ENCODE data around the gene MYO5B.
A peak's percentile ranks its signal among the peaks of the same experiment; 100 is the strongest.

Gene MYO5B

DNA sequence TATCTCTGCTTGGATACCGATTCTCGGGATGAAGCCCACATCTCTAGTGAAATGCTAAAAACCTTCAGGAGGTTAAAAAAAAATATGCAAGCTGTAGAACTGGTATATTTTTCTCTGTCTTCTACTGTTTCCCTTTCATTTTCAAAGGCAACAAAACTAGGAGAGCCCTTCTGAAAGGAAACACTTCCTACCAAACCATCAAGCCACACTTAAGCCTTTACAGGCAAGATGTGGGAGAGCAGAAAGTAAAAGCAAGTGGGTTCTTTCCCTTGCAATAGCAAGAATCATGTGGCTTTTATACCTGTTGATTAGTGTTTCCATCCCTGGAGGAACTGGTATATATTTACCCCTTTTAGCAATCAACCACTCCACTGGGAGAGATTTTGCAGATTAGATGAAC lies 233.7 kb downstream of the MYO5B start:
- DNase-seq, result no peak

DNA sequence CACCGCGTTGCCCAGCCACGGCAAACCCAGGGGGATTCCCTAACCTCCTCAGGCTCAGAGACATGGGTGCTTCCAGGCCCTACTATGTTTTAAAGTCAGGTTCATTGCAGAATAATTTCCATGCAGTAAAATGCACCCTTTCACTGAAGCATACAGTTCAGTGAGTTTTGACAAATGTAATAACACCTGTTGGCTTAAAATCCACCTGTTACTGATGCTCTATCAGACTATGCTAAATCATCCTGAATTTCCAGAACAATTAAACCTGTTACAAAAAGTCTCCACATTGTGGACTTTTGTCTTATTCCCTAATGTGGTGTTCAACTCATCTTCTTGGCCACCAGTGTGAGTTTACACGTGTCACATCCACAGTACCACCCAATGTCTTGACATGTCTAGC lies 234.6 kb downstream of the MYO5B start:
- no peak for DNase-seq

DNA sequence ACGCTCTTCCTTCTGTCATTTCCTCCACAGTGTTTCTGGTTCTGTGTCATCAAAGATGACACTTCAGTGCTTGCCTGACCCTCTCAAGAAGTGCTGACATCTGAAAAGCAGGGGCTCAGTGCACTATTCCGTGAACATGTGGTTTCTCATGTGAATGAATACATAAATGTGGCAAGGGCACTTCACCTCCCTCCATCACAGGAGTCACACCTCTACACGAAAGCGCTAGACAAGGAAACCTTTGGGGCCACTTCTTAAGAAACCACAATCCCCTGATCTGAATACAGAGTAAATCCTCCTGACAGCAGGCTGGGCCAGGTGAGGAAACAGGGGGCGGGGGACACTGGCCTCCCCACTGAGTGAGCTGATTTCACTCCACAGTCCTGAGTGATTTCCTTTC lies 235.8 kb downstream of the MYO5B start:
- peak; percentile 9 for DNase-seq

DNA sequence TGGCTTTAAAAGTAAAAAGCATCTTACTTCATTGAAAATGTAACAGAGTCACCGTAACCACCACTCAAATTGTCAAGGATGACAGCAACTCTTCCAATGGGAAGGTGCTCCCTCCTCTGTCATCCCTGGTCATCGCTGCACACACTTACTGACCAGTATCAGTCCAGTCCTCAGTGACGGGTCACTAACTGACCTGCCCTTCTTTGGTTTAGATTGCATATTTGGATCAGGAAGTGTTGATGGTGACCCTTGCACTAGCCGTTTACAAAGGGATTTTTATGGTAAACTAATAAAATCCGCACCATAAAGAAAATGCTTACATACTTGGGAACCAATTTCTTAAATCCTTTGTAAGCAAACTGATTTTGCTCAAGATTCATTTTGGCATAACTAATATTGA lies 239.7 kb downstream of the MYO5B start:
- DNase-seq, result no peak

DNA sequence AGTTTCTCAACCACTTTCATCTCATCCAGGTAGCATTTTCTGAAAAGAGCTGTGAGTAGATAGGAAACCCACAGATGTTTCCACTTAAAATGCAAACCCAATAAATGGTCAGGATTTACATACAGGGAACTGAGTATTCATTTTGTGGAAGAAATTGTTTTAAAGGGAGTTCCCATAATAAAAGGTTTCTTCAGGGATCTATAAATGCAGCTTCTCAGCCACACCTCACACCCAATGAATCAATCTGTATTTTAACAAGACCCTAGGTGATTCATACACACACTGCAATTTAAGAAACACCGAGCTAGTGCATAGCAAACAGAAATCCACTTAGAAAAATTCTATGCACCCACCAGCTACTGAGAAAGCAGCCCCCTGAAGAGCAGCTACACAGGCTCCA lies 241.6 kb downstream of the MYO5B start:
- no peak for DNase-seq

DNA sequence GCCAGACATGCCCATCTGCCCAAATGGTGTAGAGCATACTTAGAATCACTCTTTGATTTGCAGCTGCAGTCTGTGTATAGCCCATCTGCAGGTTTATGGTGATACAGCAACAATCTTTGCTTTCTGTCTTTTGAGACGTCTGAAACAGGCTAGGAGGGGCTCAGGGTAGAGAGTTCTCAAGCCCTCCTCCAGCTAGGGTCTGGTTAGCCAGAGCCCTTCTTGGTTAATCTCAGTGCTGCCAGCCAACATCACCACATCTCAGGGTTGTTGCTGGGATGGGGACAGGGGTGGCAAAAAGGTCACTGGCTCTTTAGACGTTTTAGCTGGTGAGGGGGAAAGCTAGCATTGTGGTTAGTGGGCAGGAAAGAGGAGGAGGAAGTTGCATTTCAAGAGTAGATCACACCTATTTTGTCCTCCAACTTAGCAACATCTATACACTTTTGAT lies 245.0 kb downstream of the MYO5B start:
- peak; percentile 19 for DNase-seq

DNA sequence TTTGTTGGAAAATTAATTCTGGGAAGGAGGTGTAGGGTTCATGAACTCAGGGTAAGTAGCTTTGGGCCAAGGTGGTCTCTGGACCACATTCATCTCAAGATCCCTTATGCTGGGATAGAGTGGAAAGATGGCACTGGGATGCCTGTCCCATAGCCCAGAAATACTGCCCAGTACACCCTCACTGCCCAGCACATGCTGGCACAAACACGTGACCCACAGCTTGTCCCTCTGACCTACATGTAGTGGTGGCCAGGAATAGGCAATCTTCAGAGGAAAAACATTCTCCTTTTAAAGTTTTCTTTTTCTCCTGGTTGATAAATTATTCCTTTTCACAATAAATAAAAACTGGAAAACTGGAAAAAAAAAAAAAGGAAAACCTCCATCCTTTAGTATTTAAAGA lies 246.0 kb downstream of the MYO5B start:
- DNase-seq, result no peak

DNA sequence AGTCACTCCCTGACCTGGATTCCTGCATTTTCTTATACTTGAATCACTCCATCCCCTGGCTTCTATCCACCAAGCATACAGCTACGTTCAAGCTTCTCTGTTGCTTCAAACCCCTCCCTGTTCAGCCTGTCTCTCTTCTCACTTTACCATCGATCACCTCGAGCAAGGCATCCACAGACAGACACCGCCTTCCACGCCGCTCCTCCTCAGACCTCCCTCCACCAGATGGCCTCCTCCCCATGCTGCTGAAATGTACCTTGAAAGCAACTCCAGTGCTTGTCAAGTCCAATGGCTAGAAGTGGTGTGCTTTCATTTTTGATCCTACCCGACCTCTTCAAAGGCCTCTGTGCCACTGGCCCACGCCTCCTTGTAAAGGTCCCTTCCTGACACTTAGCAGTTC lies 250.3 kb downstream of the MYO5B start:
- peak; percentile 25 for DNase-seq

DNA sequence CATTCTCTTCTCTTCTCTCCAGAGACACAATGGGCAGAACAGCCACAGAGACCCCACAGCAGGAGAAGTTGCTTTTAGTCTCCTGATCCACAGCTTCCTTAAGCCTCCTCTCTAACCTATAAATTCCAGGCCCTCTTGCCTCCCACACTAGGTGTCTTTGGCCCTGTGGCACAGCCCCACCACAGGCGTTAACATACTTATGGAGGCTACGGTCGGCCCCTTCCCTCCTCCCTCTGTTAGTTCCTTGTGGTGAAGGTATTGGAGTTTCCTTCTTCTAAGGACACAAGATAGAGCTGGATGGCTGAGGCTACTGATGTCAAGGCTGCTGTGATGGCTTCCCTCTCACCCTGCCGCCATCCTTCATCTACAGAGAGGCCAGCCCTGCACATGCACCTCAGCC lies 258.1 kb downstream of the MYO5B start:
- DNase-seq, result no peak

DNA sequence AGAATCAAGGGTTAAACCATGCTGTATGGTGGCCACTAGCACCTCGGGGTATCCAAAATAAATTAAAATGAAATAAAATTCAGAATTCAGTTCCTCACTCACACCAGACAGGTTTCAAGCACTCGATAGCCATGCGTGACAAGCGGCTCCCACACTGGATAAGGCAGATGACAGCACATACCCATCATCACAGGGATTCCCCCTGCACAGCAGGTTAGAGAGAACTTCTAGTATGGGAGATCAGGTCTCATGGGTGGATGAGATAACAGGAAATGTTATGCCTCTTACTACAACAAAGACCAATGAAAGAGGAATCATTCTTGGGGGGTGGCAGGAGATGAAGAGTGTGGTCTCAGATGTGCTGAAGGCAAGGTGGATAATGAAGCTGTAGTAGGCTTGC lies 259.7 kb downstream of the MYO5B start:
- no peak for DNase-seq

DNA sequence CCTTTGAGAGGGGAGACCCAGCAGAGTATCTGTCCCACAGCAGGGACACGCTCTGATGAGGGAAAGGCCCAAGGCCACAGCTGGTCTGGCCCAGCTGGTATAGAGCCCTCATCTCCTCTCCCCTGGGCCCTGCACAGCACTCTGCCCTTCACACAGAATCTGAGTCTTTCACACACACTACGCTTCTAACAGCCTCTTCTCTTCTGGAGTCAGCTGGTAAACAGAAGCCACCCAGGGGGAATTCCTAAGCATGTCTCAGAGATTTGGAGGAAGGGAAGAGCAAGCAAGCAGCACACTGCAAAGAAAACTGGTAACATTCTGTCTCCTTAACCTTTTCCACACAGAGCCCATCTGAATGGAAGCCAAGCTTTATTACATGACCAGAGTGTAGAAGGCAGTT lies 260.5 kb downstream of the MYO5B start:
- DNase-seq, result no peak

DNA sequence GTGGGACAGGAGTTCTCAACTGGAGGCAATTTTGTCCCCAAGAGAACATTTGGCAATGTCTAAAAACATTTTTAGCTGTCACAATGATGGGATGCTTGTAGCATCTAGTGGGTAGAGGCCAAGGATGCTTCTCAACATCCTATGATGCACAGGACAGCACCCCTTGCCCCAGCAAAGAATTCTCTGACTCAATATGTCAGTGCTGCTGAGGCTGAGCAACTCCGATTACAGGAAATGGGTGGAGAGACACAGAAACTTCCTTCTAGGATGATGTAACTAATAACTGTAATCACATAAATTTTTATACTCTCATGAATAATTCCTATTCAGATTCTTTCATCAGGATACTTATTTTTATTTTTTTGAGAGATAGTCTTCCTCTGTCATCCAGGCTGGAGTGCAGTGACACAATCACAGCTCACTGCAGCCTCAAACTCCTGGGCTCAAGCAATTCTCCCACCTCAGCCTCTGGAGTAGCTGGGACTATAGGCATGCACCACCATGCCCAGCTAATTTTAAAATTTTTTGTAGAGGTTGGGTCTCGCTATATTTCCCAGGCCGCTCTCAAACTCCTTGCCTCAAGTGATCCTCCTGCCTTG lies 261.3 kb downstream of the MYO5B start:
- no peak for DNase-seq

DNA sequence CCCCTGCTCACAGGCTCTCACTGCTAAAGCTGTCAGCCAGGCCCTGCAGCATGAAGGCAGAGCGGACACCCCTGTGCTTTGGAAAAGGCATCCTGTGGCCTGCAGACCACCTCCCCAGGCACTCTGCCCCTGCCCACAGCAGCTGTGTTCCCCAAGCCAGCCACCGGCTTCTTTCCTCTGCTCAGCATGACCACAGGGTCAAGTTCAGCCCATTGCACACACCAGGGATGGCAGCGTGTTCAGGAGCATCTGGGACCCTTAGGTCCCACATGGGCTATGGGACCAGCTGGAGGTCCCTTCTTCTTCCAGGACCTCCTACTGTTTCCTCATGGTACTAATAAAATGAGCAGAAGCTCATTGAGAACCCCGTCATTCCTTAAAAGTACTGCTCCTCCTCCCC lies 263.2 kb downstream of the MYO5B start:
- DNase-seq, result no peak

DNA sequence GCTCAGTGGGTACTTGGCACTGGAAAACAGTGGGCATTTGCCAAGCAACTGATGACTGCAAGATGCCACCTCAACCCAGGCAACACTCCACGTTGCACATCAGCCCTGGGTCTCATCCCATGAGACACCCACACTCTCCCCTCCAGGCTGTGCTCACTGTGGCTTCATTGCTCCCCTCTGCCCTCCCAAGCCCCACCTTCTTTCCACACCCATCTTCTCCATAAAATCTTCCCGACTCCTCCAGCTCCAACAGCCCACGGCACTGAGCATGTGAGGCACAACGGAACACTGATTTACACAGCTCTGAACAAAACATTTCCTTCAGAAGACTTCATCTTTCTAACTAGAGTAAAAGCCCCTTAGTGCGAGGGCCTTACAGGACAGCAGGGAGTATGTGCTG lies 263.8 kb downstream of the MYO5B start:
- DNase-seq, result no peak

DNA sequence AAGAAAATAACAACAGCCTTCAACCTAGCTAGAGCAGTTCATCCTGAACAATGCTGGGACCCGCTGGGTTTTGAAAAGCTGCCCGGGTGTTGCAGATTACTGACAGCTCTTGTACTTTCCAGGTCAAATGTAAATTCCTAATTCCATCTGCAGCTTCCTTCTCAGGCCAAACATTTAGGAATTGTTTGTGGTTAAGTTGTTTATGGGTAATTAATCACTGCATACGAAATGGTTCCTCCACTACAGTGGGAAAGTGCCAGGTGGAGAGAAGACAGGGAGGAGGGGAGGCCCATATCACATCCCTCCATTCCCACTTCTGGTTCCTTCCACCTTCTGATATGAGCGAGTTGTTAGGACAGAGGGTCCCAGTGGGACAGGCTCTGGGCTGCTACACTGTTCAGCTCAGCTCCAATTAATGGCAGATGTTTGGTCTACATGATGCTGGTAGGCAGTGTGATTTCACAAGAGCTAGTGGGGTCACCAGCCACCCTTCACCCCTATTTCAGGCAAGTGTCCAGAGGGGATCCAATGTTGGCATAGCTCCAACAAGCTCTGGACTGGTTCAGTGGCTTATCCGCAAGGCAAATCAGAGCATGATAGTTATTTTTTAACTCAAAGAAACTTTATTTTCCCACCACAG lies 268.7 kb downstream of the MYO5B start:
- DNase-seq, result no peak

DNA sequence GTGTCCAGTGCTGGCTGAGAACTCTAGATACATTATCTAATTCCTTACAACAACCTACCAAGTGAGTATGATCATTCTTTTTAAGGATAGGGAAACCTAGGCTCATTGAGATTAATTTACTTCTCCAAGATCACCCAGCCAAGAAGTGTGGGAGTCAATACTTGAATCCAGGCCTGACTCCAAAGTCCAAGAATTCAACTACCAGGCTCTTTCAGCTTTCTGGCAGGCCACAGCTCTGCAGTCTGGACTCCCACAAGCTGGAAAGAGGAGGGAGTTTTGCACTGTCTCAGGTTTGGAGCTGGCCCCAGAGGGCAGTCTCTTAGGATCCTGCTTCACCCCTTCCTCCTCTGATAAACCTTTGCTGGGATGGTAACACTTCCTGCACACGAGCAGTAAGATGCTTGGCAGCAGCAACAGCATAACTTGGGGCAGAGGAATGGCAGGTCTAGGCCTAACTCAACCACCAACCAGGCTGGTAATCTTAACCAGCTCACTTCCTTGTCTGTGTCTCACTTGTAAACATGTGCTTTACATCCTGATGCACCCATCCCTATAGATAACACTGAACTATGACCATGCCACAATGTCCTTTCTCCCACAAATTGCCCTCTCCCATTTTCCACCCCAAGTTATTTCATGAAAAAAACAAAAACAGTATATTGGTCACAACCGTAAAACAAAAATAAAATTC lies 270.5 kb downstream of the MYO5B start:
- no peak for DNase-seq

DNA sequence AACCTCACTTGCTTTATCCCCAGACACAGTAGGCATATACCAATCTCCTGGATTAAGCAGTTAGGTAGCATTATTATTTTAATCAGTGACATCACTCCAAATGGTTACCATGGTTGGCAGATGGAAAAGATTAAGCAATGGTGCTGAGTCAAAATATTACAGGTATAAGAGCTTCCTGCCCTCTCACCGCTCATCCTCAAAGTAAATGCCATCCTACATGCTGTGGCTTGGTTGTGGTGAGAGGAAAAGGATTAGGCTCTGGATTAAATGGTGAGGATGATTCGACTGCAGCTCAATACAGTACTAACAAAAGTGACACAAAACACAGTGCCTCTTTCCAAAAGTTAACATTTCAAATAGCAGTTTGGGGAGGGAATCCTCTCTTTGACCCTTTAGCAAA lies 272.7 kb downstream of the MYO5B start:
- no peak for DNase-seq

DNA sequence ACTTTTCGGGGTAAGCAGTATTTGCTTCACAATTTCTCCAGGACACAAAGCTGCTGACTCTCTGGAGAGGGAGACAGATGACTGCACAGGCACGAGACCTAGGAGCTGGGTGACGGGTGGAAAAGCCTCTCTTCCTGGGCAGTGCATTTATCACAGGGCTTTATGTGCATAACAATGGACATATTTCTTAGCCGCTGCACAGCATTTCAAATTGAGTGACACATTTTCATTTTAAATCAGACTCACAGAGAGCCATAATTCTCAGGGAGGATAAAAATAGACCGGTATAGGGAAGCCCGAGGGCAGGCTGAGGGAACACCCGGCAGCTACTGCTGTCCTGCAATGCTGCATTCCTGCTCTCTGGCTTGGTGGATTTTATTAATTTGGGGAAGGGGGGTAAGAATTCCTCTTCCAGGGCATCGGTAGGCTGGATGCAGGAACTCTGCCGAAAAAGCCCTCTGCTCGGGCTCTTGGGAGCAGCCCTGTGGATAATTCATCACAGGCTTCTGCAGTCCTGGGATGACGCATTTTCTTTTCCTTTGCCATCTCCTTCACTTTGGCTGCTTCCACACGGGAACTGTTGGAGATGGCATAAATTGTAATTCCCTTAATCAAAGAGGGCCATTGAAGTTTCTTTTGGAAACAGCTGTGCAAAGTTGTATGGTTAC lies 273.5 kb downstream of the MYO5B start:
- DNase-seq, result no peak

DNA sequence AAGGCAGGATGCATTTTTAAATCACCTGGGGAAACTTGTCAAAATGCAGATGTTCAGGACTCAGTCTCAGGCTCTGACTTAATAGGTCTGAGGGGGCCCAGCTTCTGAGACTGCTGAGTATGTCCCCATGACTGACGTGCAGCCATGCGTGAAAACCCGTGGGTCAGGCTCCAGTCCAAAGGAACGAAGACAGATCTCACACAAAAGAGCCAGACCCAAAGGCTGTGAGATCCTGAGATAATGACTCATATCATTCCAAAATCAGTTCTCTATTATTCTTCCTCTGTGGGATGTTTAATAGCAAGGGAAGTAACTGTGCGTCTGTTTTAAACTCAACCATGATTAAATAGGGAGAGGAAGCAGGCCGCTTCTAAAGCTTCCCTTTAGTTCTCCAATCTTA lies 274.2 kb downstream of the MYO5B start:
- DNase-seq, result no peak

DNA sequence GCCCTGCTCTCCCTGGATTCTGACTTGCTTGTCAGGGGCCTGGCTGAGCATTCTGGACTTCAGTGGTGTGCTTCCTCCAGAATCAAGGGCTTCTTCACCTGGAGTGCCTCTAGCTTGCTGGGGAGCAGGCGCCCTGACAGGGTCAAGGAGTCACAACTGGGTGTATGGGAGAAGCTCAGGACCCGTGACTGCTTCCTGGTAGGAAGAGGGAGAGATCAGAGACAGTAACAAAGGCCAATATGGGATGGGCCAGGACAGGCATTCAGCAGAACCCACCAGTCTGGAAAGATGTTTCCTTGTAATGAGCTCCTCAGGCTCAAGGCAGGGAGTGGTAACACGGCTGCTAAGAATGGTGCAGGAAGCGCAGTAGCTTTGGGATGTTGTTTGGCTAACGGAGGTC lies 277.2 kb downstream of the MYO5B start:
- no peak for DNase-seq

DNA sequence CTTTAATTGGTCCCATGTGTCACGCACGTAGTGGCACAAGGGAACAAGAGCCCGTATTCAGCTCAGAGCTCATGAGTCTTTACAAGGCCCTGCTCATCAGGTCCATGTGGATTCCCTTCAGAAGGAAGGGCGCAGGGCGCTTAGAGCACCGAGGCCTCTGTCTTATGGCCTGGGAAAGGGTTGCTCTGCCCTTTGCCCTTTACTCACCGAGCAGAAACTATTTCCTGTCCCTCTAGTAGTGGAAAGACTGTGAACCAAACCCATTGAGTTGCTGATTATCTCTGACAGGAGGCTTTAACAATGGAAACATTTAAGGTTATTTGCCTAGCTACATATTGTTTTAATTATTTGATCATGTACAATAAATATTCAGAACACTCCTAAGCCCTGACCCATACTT lies 279.6 kb downstream of the MYO5B start:
- DNase-seq, result no peak

DNA sequence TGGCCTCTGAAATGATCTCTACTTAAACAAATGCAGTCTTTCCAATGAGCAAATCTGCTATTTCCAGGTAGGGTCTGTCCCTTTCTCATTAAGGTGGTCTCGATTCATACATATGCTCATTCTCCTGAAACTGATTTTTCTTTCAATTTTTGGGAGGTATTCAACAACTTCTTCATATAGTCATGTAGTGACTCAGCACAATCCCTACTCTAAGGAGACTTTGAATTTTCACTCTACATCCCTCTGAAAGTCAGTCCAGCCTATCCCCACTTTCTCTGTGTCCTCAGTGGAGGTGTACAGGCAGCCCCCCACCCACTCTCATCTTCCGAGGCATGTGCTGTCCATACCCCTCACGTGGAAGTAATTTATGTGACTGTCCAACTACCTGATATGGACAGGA lies 281.7 kb downstream of the MYO5B start:
- DNase-seq, result no peak

DNA sequence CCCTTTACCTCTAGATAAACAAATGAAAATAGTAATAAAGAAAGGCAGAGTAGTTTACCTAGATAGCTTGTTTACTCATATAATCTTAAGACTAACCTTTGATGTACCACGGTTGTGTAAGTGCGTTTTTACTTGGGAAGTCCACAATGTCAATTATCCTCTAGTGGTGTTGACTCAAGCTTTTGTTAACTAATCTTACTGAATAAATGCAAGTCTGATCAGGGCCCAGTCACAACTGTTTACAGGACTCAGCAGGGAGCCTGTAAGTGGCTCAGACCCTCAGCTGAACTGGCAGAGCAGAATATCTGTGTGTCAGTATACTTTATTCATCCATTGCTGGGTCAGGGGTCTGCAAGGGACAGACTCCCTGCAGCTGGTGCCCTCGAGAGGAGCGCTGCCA lies 283.5 kb downstream of the MYO5B start:
- DNase-seq, result no peak

DNA sequence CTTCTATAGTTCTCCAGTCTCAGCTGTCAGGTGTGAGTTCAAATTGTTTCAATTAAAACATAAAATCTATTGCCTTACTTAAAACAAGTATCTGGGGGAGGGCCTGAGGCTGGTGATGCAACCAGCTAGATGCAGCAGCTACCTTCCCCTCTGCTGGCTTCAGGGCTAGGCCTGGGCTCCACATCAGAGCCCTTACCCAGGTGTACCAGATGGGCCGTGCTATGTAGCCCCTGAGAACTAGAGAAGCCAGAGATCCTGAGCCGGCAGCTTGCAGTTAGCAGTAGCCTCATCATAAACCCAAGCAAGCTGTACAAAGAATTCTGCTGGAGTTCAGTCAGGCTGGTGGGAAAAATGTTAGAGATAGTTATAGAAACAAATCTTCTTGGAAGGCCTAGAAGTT lies 284.0 kb downstream of the MYO5B start:
- DNase-seq, result no peak
